K562 (cell line): ENCODE results near the gene CCDC69.

ENCODE experiments used
- ADNP ChIP-seq: fragments of 200-800 bp; sonication (Bioruptor generic); IDR thresholded peaks from 2 replicates; pipeline ENCODE4 v1.6.1; 2016; ENCODE audit warnings: missing genetic modification characterization, missing compliant biosample characterization
- ATF1 ChIP-seq, 2 experiments: fragments of 450-650 bp in 1 of 2; IDR thresholded peaks; 2 replicates each; pipeline ENCODE4 v1.6.1; 2016; ENCODE audit warnings: missing compliant biosample characterization in 1 of 2, missing genetic modification characterization in 1 of 2
- COPS2 ChIP-seq: fragments of 450-650 bp; conservative IDR thresholded peaks from 2 replicates; pipeline ENCODE4 v1.6.1; 2016; ENCODE audit warnings: mild to moderate bottlenecking, moderate library complexity
- FOSL1 ChIP-seq: fragments of 200-800 bp; sonication (Bioruptor generic); conservative IDR thresholded peaks from 2 replicates; pipeline ENCODE4 v1.6.1; 2016; ENCODE audit warnings: missing genetic modification characterization, missing compliant biosample characterization
- FOXA1 ChIP-seq: fragments of 450-650 bp; IDR thresholded peaks from 2 replicates; pipeline ENCODE4 v1.6.1; 2016; ENCODE audit warnings: mild to moderate bottlenecking, borderline replicate concordance
- HNRNPLL ChIP-seq: fragments of 200-400 bp; formaldehyde crosslinking; IDR thresholded peaks from 2 replicates; pipeline ENCODE4 v1.6.1; 2017; ENCODE audit warnings: low read length, low read depth, mild to moderate bottlenecking; ENCODE audit not compliant: poor library complexity, severe bottlenecking
- JUN ChIP-seq, 2 experiments: sonication (generic) in 1 of 2; formaldehyde crosslinking in 1 of 2; IDR thresholded peaks; 2 replicates each; pipeline versions ENCODE4 v1.6.1 to v1.8.0; 2012 to 2022; ENCODE audit warnings: borderline replicate concordance in 2 of 2, mild to moderate bottlenecking in 2 of 2, improper control_type of control experiment in 1 of 2, low read depth in 1 of 2, low read length in 1 of 2, missing genetic modification reagents in 1 of 2
- NR1H2 ChIP-seq: sonication (generic); formaldehyde crosslinking; IDR thresholded peaks from 2 replicates; pipeline ENCODE4 v1.4.0; 2020; ENCODE audit warnings: mild to moderate bottlenecking, missing genetic modification reagents
- POLR2A ChIP-seq: fragments of 450-650 bp; conservative IDR thresholded peaks from 2 replicates; pipeline ENCODE4 v1.6.1; 2016
- TOE1 ChIP-seq, 2 experiments: fragments of 450-650 bp in 1 of 2; sonication (generic) in 1 of 2; formaldehyde crosslinking in 1 of 2; IDR thresholded peaks; 2 replicates each; pipeline versions ENCODE4 v1.7.1 to v1.8.0; 2016 to 2022; ENCODE audit warnings: borderline replicate concordance in 2 of 2, mild to moderate bottlenecking in 2 of 2, antibody characterized with exemption in 1 of 2, inconsistent platforms in 1 of 2, low read depth in 1 of 2, missing genetic modification reagents in 1 of 2, moderate library complexity in 1 of 2
- TF ChIP-seq, protein P1 (sequence below): fragments of 250-450 bp; sonication (Bioruptor Pico); IDR thresholded peaks from 2 replicates; pipeline ENCODE4 v1.8.0; 2022; ENCODE audit warnings: moderate library complexity, mild to moderate bottlenecking, inconsistent platforms
- TF ChIP-seq, protein P2 (sequence below): fragments of 250-450 bp; sonication (Bioruptor Pico); IDR thresholded peaks from 2 replicates; pipeline ENCODE4 v1.8.0; 2021; ENCODE audit warnings: mild to moderate bottlenecking, moderate library complexity
- TF ChIP-seq, protein P3 (sequence below): sonication (generic); formaldehyde crosslinking; IDR thresholded peaks from 2 replicates; pipeline ENCODE4 v1.8.1; 2022; ENCODE audit warnings: missing genetic modification reagents
- TF ChIP-seq, protein P4 (sequence below), 2 experiments: fragments of 450-650 bp; conservative IDR thresholded peaks; 2 replicates each; pipeline ENCODE4 v1.6.1; 2017; ENCODE audit warnings: mild to moderate bottlenecking in 2 of 2, moderate library complexity in 2 of 2

DNA sequence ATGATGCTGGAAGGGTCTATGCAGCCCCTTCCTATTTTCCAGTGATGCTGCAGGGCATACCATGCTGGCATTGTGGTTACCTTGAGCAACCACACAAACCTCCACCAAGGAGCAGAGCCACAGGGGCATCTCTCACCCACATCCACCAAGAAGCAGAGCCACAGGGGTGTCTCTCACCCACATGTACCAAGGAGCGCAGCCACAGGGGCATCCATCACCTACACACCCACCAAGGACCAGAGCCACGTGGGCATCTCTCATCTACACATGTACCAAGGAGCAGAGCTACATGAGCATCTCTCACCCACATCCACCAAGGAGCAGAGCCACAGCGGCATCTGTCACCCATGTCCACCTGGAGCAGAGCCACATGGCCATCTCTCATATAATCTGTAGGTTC lies 20.3 kb upstream of the CCDC69 start:
- TF ChIP-seq POLR2A (no peak), HNRNPLL (no peak), ADNP (tag) (no peak), NR1H2 (CRISPR knock-in tag) (no peak), JUN (IDR thresholded peaks at IDR 0.05; ENCODE audit: borderline replicate concordance, low read depth, low read length) (no peak), JUN (CRISPR knock-in tag; IDR thresholded peaks at IDR 0.05; ENCODE audit: borderline replicate concordance) (no peak), COPS2 (no peak), ATF1 (CRISPR knock-in tag; IDR thresholded peaks at IDR 0.05) (no peak), ATF1 (tag; IDR thresholded peaks at IDR 0.05) (no peak), FOSL1 (tag) (no peak), FOXA1 (no peak), TOE1 (IDR thresholded peaks at IDR 0.05; ENCODE audit: borderline replicate concordance) (no peak), TOE1 (CRISPR knock-in tag; IDR thresholded peaks at IDR 0.05; ENCODE audit: borderline replicate concordance, low read depth) (no peak)
- TF ChIP-seq, protein P1, sequence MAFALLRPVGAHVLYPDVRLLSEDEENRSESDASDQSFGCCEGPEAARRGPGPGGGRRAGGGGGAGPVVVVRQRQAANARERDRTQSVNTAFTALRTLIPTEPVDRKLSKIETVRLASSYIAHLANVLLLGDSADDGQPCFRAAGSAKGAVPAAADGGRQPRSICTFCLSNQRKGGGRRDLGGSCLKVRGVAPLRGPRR (CRISPR knock-in tag), result no peak
- TF ChIP-seq, protein P2, sequence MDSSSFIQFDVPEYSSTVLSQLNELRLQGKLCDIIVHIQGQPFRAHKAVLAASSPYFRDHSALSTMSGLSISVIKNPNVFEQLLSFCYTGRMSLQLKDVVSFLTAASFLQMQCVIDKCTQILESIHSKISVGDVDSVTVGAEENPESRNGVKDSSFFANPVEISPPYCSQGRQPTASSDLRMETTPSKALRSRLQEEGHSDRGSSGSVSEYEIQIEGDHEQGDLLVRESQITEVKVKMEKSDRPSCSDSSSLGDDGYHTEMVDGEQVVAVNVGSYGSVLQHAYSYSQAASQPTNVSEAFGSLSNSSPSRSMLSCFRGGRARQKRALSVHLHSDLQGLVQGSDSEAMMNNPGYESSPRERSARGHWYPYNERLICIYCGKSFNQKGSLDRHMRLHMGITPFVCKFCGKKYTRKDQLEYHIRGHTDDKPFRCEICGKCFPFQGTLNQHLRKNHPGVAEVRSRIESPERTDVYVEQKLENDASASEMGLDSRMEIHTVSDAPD (CRISPR knock-in tag), result no peak
- TF ChIP-seq, protein P3, sequence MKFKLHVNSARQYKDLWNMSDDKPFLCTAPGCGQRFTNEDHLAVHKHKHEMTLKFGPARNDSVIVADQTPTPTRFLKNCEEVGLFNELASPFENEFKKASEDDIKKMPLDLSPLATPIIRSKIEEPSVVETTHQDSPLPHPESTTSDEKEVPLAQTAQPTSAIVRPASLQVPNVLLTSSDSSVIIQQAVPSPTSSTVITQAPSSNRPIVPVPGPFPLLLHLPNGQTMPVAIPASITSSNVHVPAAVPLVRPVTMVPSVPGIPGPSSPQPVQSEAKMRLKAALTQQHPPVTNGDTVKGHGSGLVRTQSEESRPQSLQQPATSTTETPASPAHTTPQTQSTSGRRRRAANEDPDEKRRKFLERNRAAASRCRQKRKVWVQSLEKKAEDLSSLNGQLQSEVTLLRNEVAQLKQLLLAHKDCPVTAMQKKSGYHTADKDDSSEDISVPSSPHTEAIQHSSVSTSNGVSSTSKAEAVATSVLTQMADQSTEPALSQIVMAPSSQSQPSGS (CRISPR knock-in tag), result no peak
- TF ChIP-seq, protein P4, sequence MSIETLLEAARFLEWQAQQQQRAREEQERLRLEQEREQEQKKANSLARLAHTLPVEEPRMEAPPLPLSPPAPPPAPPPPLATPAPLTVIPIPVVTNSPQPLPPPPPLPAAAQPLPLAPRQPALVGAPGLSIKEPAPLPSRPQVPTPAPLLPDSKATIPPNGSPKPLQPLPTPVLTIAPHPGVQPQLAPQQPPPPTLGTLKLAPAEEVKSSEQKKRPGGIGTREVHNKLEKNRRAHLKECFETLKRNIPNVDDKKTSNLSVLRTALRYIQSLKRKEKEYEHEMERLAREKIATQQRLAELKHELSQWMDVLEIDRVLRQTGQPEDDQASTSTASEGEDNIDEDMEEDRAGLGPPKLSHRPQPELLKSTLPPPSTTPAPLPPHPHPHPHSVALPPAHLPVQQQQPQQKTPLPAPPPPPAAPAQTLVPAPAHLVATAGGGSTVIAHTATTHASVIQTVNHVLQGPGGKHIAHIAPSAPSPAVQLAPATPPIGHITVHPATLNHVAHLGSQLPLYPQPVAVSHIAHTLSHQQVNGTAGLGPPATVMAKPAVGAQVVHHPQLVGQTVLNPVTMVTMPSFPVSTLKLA (conservative IDR thresholded peaks at IDR 0.05), result no peak
